Skin epidermis (tissue), 12 donors: Measurements from ENCODE around the gene EEF1AKMT4.
"Not testable (repeated sequence)": the region's sequence is repeated elsewhere in the genome, so short reads cannot be mapped to it uniquely, and the experiment has no call there.

Experiments used
- H3K27ac ChIP-seq, 21 experiments: fragments of 200-600 bp; sonication (generic) in 11 of 21; one replicate each; pipeline ENCODE4 v1.5.0; 2020; ENCODE audit warnings: mild to moderate bottlenecking in 3 of 21, inconsistent platforms in 2 of 21, moderate library complexity in 2 of 21
- H3K4me3 ChIP-seq, 7 experiments: fragments of 200-600 bp; sonication (generic) in 2 of 7; one replicate each; pipeline ENCODE4 v1.5.0; 2020; ENCODE audit warnings: inconsistent platforms in 2 of 7, mild to moderate bottlenecking in 2 of 7, moderate library complexity in 1 of 7

EEF1AKMT4 gene

GRCh38 chr3:184257083-184257915 lies 7.8 kb downstream of the EEF1AKMT4 start:
- Histone ChIP-seq H3K4me3 (no peak overlapping the region), H3K27ac (no peak overlapping the region)

DNA sequence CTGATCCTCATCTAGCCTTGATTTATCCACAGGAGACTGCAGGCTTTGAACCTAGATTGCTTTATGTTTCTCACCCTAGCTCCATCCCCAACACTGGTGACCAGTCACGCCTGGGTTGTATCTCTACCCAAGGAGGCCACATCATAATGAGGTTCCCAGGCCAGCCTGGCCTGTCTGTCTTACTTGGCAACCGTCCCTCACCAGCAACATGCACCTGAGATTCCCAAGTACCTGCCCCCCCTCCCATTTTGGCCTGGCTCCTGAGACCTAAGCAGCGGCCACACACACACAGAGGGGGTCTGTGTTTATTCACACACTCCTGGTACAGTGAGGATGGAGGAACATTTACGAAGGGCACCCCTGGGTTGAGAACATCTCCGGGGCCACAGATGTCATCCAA lies 9.5 kb downstream of the EEF1AKMT4 start:
- no peak overlapping the region for H3K4me3 ChIP-seq
- H3K27ac ChIP-seq, result no peak overlapping the region

- Histone ChIP-seq H3K4me3 (peak overlapping the region in 1 of 7 experiments; percentile 18), H3K27ac (no peak overlapping the region)
Measured at GRCh38 chr3:184259396-184259877, 10.0 kb downstream of the EEF1AKMT4 start.

- Histone ChIP-seq H3K4me3 (peak overlapping the region in 4 of 7 experiments; percentile 38 to 52 (median 46)), H3K27ac (no peak overlapping the region)
Measured at GRCh38 chr3:184259878-184260723, 10.6 kb downstream of the EEF1AKMT4 start.

GRCh38 chr3:184260724-184261269 lies 11.3 kb downstream of the EEF1AKMT4 start:
- Histone ChIP-seq H3K4me3 (peak overlapping the region; percentile 33 to 52 (median 46)), H3K27ac (no peak overlapping the region)

GRCh38 chr3:184261270-184261853 lies 11.9 kb downstream of the EEF1AKMT4 start, which contains the start of gene CAMK2N2:
TSS of gene CAMK2N2 (minus strand) at chr3:184261553. CDS start at chr3:184261285, 268 bp downstream.
- H3K4me3 ChIP-seq, result peak within 1 kb of the TSS; percentile 33 to 52 (median 46)

GRCh38 chr3:184261854-184262763 lies 12.6 kb downstream of the EEF1AKMT4 start:
- Histone ChIP-seq H3K4me3 (peak overlapping the region; percentile 33 to 52 (median 46)), H3K27ac (no peak overlapping the region)

More at GRCh38 chr3:184261270-184261853, 11.9 kb downstream of the EEF1AKMT4 start, which contains the start of gene CAMK2N2:
- no peak within 1 kb of the TSS for H3K27ac ChIP-seq

DNA sequence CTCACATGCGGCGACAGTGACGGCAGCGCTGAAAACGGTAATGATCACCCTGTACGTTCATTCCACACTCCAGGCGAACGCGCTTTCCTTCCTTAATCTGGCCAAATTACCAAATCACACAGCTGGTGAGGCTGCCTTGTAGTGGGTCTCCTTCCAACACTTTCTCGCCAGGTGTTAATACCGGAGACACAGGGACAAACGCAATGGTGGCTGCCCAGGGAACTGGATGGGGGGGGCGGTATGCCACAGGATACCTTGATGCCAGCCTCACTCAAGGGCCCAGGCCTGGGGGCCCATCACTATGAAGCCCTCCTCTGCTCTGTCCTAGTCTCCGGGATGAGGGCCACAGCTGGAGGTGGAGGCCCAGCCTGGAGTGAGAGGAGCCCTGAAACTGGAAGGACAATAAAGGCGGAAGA lies 13.3 kb downstream of the EEF1AKMT4 start:
- Histone ChIP-seq H3K4me3 (peak overlapping the region in 1 of 7 experiments; percentile 35), H3K27ac (no peak overlapping the region)

DNA sequence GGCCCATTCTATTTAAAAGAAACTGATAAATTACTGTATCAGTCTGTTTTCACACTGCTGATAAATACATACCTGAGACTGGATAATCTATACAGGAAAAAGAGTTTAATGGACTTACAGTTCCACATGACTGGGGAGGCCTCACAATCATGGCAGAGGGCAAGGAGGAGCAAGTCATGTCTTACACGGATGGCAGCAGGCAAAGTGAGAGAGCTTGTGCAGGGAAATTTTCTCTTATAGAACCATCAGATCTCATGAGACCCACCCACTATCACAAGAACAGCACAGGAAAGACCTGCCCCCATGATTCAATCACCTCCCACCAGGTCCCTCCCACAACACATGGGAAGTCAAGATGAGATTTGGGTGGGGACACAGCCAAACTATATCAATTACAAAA lies 17.8 kb downstream of the EEF1AKMT4 start:
- not testable (repeated sequence) for H3K27ac ChIP-seq, H3K4me3 ChIP-seq

DNA sequence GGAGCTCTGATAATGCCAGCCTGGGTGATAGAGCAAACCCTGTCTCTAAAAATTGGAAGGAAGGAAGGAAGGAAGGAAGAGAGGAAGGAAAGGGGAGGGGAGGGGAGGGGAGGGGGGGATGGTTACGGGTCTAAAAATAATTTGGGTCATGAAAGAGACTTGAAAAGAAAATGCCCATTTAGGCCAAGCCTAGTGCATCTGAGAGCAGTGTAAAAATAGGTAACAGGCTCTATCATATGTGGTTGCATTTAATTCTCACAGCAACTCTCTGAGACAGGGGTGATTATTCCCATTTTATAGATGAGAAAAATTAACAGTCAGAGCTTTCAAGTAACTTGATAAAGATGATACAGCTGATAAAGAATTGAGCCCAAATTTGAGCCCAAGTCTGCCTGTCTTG lies 22.8 kb downstream of the EEF1AKMT4 start:
- no peak overlapping the region for H3K4me3 ChIP-seq
- H3K27ac ChIP-seq, result no peak overlapping the region

DNA sequence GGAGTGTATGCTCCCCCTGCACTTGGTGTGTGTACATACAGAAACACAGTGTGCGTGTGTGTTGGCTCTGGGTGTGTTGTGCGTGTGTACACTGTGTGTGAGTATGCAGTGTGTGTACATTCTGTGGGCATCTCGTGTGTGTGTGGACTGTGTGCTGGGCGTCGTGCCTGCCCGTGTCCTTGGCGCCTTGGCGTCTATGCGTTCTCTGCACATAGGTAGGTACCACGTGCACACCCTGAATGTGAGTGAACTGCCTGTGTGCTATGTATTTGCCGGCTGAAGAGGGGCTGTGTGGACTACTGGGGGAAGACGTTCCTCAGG lies 25.9 kb downstream of the EEF1AKMT4 start:
- no peak overlapping the region for H3K4me3 ChIP-seq

DNA sequence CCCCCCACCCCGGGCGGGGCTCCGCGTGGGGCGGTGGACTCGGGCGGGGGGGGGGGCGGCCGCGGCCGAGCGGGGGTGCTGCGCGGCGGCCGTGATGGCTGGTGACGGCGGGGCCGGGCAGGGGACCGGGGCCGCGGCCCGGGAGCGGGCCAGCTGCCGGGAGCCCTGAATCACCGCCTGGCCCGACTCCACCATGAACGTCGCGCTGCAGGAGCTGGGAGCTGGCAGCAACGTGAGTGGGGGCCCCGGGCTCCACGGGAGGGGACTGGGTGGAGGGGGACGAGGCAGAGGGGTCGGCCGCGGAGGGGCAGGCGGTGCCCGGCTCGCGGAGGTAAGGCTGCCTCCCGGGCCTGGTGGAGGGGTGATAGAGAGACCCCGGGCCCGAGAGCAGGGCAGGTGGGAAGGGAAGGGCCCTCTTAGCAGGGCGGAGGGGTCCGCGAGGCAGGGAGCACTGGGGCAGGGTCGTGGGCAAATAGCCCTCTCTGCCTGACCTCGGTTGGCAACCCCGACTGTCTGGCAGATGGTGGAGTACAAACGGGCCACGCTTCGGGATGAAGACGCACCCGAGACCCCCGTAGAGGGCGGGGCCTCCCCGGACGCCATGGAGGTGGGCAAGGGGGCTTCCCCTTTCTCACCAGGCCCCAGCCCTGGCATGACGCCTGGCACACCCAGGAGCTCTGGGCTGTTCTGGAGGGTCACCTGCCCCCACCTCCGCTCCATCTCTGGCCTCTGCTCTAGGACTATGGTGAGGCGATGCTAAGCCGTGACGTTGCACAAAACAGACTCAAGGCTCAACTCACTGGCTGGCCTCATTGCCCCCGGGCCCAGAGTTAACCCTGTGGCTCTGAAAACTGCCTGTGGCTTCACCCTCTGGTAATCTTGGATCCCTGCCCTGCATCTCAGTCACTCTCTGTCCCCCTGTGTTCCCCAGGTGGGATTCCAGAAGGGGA lies 26.8 kb downstream of the EEF1AKMT4 start, which contains the start of gene ECE2:
Gene ECE2, plus strand, starts transcription at position 62 of the 950 bp plus-strand sequence. Its CDS starts 132 bp downstream, at position 194.
- Histone ChIP-seq H3K27ac (no peak within 1 kb of the TSS), H3K4me3 (no peak within 1 kb of the TSS)

More for the DNA sequence above, 25.9 kb downstream of the EEF1AKMT4 start:
- H3K27ac ChIP-seq, result no peak overlapping the region

- H3K4me3 ChIP-seq, result no peak overlapping the region
- H3K27ac ChIP-seq, result no peak overlapping the region
Measured at GRCh38 chr3:184277366-184277765, 27.9 kb downstream of the EEF1AKMT4 start.

DNA sequence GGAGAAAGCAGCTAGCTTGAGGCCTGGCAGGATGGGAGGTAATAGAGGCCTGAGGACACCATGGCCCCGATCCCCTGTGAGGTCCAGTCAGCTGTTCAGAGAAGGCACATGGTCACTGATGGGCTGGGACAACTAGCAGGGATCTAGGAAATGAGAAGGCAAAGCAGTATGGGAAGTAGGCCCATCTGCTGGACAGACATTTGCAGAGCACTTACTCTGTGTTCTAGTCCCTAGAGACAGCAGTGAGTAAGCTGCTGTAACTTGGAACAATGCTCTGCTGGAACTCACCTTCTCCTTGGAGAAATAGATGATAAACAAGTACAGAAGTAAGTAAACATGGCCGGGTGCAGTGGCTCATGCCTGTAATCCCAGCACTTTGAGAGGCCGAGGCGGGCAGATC lies 33.5 kb downstream of the EEF1AKMT4 start:
- no peak overlapping the region for H3K27ac ChIP-seq

GRCh38 chr3:184283681-184284080 lies 34.2 kb downstream of the EEF1AKMT4 start:
- Histone ChIP-seq H3K27ac (no peak overlapping the region), H3K4me3 (no peak overlapping the region)

More for the DNA sequence above, 33.5 kb downstream of the EEF1AKMT4 start:
- no peak overlapping the region for H3K4me3 ChIP-seq

DNA sequence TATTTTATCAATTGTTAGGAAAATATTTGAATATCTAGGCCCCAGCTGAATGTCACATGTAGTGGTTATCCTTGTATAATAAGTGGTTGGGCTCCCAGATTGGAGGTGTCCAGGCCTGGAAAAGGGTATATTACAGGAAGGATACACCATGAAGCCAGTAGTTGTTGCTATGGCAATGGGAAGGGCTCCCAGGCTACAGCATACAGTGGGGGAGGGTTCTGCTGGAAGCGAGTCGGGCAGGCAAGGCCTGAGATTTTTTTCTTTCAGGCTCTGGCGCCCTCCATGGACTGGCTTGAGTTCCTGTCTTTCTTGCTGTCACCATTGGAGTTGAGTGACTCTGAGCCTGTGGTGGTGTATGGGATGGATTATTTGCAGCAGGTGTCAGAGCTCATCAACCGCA lies 35.2 kb downstream of the EEF1AKMT4 start:
- Histone ChIP-seq H3K4me3 (no peak overlapping the region), H3K27ac (no peak overlapping the region)

- Histone ChIP-seq H3K27ac (no peak overlapping the region), H3K4me3 (no peak overlapping the region)
Measured at GRCh38 chr3:184289426-184289938, 40.0 kb downstream of the EEF1AKMT4 start.
